B cell (primary cell): Measurements from ENCODE around the gene SPATA17.

Source experiments
- EZH2 ChIP-seq: IDR thresholded peaks from 2 replicates; pipeline ENCODE4 v1.6.1; 2012; ENCODE audit warnings: borderline replicate concordance, low read depth, mild to moderate bottlenecking, moderate library complexity, low read length; ENCODE audit not compliant: insufficient read depth, poor library complexity, severe bottlenecking
- TF ChIP-seq, protein P1 (sequence below): fragments of 200-600 bp; IDR thresholded peaks from one replicate; pipeline ENCODE4 v1.8.0; 2022; ENCODE audit warnings: antibody characterized with exemption, mild to moderate bottlenecking

DNA sequence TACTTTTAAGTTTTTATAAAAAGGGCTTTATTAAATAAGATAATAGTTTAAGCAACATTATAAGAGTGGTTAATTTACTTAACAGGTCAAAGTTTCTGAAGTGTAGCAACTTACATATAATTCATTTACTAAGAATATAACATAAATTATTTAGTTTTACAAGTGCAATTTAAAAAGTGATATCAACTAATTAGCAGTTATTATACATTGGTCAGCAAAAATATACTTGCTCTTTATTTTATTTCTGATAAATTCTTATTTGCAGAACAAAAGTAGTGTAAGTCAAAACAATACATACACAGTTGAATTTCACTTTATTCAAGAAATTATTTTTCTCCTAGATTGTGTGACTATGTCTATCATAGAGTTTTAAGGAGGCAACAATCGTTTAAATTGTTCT is 215.6 kb downstream of the SPATA17 start:
- TF ChIP-seq, protein P1, sequence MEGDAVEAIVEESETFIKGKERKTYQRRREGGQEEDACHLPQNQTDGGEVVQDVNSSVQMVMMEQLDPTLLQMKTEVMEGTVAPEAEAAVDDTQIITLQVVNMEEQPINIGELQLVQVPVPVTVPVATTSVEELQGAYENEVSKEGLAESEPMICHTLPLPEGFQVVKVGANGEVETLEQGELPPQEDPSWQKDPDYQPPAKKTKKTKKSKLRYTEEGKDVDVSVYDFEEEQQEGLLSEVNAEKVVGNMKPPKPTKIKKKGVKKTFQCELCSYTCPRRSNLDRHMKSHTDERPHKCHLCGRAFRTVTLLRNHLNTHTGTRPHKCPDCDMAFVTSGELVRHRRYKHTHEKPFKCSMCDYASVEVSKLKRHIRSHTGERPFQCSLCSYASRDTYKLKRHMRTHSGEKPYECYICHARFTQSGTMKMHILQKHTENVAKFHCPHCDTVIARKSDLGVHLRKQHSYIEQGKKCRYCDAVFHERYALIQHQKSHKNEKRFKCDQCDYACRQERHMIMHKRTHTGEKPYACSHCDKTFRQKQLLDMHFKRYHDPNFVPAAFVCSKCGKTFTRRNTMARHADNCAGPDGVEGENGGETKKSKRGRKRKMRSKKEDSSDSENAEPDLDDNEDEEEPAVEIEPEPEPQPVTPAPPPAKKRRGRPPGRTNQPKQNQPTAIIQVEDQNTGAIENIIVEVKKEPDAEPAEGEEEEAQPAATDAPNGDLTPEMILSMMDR = no peak
- no peak for TF ChIP-seq EZH2
